Measurements from ENCODE around the gene IMP4. TPM values are rescaled to one million over a fixed set of nuclear protein-coding genes. Genes with fewer than 3 reads are reported as not detected.

IMP4 gene
- total and polyA plus RNA-seq, 10 of the 15 experiments (the other 5 are each of a cell fraction or from before 2014, with no cell fraction given), result 41.4 to 242 (median 166) TPM

DNA sequence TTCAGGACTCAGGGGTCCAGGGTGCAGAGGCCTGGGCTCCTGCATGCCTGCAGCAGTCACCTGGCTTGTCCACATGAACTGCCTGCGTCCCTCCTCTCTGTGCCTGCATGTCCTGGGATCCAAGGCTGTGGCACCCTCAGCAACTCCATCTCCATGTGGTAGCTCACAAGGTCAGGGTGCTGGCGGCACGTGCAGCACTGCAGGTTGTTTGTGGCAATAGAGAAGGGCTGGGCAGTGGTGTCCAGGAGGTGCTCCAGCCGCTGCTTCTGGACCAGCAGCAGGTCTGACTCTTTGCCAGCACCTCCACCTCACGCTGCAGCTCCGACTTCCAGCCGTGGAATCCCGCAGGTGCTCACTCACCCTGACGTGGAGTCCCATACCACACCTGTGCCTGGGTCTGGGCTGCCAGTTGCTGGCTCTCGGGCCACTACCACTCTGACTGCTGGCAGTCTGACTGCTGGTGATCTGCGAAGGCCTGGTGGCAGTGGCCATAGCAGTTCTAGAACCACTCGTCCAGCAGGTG, 28.8 kb upstream of the IMP4 start (continued):
- no peak for TF ChIP-seq FOXM1 (IDR thresholded peaks at IDR 0.05; ENCODE audit: low read depth, low read length)

DNA sequence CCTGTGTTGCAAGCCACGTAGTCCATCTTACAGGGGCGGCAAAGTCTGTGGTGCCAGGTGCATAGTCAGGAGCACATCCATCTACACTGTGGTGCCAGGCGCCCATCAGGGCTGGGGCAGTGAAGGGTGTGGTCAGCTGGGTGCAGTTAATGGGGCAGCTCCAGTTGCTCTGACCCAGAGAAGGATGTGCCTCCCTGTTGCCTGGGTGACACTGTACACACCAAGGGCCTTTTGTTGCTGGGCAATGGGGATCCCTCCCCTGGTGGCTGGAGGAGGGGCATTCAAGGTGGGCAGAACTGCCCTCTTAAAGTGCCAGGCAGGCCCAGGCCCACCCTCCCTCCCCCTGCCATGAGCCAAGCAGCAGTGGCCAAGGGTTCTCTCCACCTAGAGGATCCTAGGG, 28.3 kb upstream of the IMP4 start:
- Histone ChIP-seq H3K4me1 (ENCODE audit: control insufficient read depth, insufficient read depth, low read length) (no peaks in the 10 kb centered on the region), H2AFZ (ENCODE audit: control insufficient read depth, low read depth, low read length) (no peak overlapping the region), H3K36me3 (ENCODE audit: control insufficient read depth in 2 of 2, insufficient read depth in 2 of 2, low read length in 1 of 2) (no peaks in the 10 kb centered on the region), H4K20me1 (ENCODE audit: control insufficient read depth, insufficient read depth) (no peaks in the 10 kb centered on the region), H3K27me3 (replicated peaks in 1 of 2; ENCODE audit: control insufficient read depth in 2 of 2, insufficient read depth in 2 of 2, low read length in 1 of 2) (no peaks in the 10 kb centered on the region; a peak in 1 of 4 replicates), H3K9me3 (replicated peaks; ENCODE audit: control insufficient read depth, insufficient read depth, low read length) (no peaks in the 10 kb centered on the region), H3K9ac (ENCODE audit: control insufficient read depth, insufficient read depth, low read length) (no peak overlapping the region), H3K27ac (ENCODE audit: control insufficient read depth, insufficient read depth) (no peak overlapping the region), H3K4me2 (ENCODE audit: control insufficient read depth, insufficient read depth) (no peak overlapping the region), H3K79me2 (ENCODE audit: control insufficient read depth, insufficient read depth, low read length) (no peaks in the 10 kb centered on the region), H3K4me3 (no peak overlapping the region)
- ChIA-PET POLR2A (no interaction called here), SMC1A (ENCODE audit: uncharacterized antibody, unreplicated experiment) (interaction anchor here (1.4 kb wide), 1 partner anchor 9 kb away, joined by 5 read pairs; no protein-coding TSS in a partner anchor), CTCF (no interaction called here), RAD21 (ENCODE audit: unreplicated experiment) (no interaction called here)
- ATAC-seq (no peak), FAIRE-seq (no peak), DNase-seq (ENCODE audit: low read depth, low spot score) (no peak)
- WGBS (ENCODE audit: insufficient coverage, insufficient replicate concordance, low lambda C conversion rate, missing lambda C conversion rate), result 49% methylated on average over 3 of the region's 3 CpGs
- no TSS peak for BruUV-seq (replicated peaks)
- in situ Hi-C loops (cut with MboI) (no loop called here), intact Hi-C loops (cut with micrococcal nuclease; ENCODE audit: unreplicated experiment) (no loop called here)
- TF ChIP-seq, protein P1, sequence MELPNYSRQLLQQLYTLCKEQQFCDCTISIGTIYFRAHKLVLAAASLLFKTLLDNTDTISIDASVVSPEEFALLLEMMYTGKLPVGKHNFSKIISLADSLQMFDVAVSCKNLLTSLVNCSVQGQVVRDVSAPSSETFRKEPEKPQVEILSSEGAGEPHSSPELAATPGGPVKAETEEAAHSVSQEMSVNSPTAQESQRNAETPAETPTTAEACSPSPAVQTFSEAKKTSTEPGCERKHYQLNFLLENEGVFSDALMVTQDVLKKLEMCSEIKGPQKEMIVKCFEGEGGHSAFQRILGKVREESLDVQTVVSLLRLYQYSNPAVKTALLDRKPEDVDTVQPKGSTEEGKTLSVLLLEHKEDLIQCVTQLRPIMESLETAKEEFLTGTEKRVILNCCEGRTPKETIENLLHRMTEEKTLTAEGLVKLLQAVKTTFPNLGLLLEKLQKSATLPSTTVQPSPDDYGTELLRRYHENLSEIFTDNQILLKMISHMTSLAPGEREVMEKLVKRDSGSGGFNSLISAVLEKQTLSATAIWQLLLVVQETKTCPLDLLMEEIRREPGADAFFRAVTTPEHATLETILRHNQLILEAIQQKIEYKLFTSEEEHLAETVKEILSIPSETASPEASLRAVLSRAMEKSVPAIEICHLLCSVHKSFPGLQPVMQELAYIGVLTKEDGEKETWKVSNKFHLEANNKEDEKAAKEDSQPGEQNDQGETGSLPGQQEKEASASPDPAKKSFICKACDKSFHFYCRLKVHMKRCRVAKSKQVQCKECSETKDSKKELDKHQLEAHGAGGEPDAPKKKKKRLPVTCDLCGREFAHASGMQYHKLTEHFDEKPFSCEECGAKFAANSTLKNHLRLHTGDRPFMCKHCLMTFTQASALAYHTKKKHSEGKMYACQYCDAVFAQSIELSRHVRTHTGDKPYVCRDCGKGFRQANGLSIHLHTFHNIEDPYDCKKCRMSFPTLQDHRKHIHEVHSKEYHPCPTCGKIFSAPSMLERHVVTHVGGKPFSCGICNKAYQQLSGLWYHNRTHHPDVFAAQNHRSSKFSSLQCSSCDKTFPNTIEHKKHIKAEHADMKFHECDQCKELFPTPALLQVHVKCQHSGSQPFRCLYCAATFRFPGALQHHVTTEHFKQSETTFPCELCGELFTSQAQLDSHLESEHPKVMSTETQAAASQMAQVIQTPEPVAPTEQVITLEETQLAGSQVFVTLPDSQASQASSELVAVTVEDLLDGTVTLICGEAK (IDR thresholded peaks at IDR 0.05; ENCODE audit: borderline replicate concordance), result no peak
- TF ChIP-seq NFIC (IDR thresholded peaks at IDR 0.05; ENCODE audit: low read depth, low read length) (no peak), MTA2 (IDR thresholded peaks at IDR 0.05; ENCODE audit: low read depth) (no peak), NFXL1 (IDR thresholded peaks at IDR 0.05; ENCODE audit: borderline replicate concordance) (no peak), ZSCAN29 (IDR thresholded peaks at IDR 0.05) (no peak)
- TF ChIP-seq, protein P2, sequence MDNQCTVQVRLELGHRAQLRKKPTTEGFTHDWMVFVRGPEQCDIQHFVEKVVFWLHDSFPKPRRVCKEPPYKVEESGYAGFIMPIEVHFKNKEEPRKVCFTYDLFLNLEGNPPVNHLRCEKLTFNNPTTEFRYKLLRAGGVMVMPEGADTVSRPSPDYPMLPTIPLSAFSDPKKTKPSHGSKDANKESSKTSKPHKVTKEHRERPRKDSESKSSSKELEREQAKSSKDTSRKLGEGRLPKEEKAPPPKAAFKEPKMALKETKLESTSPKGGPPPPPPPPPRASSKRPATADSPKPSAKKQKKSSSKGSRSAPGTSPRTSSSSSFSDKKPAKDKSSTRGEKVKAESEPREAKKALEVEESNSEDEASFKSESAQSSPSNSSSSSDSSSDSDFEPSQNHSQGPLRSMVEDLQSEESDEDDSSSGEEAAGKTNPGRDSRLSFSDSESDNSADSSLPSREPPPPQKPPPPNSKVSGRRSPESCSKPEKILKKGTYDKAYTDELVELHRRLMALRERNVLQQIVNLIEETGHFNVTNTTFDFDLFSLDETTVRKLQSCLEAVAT (IDR thresholded peaks at IDR 0.05), result no peak
- TF ChIP-seq, protein P3, sequence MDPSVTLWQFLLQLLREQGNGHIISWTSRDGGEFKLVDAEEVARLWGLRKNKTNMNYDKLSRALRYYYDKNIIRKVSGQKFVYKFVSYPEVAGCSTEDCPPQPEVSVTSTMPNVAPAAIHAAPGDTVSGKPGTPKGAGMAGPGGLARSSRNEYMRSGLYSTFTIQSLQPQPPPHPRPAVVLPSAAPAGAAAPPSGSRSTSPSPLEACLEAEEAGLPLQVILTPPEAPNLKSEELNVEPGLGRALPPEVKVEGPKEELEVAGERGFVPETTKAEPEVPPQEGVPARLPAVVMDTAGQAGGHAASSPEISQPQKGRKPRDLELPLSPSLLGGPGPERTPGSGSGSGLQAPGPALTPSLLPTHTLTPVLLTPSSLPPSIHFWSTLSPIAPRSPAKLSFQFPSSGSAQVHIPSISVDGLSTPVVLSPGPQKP (IDR thresholded peaks at IDR 0.05; ENCODE audit: low read depth, low read length), result no peak
- TF ChIP-seq, protein P4, sequence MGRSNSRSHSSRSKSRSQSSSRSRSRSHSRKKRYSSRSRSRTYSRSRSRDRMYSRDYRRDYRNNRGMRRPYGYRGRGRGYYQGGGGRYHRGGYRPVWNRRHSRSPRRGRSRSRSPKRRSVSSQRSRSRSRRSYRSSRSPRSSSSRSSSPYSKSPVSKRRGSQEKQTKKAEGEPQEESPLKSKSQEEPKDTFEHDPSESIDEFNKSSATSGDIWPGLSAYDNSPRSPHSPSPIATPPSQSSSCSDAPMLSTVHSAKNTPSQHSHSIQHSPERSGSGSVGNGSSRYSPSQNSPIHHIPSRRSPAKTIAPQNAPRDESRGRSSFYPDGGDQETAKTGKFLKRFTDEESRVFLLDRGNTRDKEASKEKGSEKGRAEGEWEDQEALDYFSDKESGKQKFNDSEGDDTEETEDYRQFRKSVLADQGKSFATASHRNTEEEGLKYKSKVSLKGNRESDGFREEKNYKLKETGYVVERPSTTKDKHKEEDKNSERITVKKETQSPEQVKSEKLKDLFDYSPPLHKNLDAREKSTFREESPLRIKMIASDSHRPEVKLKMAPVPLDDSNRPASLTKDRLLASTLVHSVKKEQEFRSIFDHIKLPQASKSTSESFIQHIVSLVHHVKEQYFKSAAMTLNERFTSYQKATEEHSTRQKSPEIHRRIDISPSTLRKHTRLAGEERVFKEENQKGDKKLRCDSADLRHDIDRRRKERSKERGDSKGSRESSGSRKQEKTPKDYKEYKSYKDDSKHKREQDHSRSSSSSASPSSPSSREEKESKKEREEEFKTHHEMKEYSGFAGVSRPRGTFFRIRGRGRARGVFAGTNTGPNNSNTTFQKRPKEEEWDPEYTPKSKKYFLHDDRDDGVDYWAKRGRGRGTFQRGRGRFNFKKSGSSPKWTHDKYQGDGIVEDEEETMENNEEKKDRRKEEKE (IDR thresholded peaks at IDR 0.05), result no peak

Data from GM12878 (cell line).